ENCODE results near the gene CACNA1I. TPM values are rescaled to one million over a fixed set of nuclear protein-coding genes. Genes with fewer than 3 reads are reported as not detected.

The CACNA1I gene
- total and polyA plus RNA-seq, 2 experiments from 2014 or later = 0.42 to 2.4 TPM

DNA sequence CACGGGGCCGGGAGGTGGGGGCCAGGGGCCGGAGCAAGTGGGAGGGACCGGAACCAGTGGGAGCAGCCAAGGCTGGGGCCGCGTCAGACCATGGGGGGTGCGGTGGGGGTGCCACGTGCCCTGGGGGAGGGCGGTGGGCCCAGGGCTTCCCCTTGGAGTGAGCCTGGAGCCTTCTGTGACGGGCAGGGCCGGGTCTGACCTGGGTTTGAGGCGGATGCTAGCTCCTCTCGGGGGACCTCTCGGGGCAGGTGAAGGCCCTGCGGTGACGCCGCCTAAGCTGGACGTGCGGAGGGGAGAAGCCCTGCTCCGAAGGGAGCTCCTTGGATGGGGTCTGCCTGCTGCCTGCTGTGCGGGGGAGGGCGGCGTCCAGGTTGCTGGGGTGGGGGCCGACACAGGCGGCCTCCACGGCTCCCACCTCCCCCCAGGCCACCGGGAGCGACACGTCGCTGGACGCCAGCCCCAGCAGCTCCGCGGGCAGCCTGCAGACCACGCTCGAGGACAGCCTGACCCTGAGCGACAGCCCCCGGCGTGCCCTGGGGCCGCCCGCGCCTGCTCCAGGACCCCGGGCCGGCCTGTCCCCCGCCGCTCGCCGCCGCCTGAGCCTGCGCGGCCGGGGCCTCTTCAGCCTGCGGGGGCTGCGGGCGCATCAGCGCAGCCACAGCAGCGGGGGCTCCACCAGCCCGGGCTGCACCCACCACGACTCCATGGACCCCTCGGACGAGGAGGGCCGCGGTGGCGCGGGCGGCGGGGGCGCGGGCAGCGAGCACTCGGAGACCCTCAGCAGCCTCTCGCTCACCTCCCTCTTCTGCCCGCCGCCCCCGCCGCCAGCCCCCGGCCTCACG, 115.0 kb downstream of the CACNA1I start (continued):
- TF ChIP-seq, protein P1, sequence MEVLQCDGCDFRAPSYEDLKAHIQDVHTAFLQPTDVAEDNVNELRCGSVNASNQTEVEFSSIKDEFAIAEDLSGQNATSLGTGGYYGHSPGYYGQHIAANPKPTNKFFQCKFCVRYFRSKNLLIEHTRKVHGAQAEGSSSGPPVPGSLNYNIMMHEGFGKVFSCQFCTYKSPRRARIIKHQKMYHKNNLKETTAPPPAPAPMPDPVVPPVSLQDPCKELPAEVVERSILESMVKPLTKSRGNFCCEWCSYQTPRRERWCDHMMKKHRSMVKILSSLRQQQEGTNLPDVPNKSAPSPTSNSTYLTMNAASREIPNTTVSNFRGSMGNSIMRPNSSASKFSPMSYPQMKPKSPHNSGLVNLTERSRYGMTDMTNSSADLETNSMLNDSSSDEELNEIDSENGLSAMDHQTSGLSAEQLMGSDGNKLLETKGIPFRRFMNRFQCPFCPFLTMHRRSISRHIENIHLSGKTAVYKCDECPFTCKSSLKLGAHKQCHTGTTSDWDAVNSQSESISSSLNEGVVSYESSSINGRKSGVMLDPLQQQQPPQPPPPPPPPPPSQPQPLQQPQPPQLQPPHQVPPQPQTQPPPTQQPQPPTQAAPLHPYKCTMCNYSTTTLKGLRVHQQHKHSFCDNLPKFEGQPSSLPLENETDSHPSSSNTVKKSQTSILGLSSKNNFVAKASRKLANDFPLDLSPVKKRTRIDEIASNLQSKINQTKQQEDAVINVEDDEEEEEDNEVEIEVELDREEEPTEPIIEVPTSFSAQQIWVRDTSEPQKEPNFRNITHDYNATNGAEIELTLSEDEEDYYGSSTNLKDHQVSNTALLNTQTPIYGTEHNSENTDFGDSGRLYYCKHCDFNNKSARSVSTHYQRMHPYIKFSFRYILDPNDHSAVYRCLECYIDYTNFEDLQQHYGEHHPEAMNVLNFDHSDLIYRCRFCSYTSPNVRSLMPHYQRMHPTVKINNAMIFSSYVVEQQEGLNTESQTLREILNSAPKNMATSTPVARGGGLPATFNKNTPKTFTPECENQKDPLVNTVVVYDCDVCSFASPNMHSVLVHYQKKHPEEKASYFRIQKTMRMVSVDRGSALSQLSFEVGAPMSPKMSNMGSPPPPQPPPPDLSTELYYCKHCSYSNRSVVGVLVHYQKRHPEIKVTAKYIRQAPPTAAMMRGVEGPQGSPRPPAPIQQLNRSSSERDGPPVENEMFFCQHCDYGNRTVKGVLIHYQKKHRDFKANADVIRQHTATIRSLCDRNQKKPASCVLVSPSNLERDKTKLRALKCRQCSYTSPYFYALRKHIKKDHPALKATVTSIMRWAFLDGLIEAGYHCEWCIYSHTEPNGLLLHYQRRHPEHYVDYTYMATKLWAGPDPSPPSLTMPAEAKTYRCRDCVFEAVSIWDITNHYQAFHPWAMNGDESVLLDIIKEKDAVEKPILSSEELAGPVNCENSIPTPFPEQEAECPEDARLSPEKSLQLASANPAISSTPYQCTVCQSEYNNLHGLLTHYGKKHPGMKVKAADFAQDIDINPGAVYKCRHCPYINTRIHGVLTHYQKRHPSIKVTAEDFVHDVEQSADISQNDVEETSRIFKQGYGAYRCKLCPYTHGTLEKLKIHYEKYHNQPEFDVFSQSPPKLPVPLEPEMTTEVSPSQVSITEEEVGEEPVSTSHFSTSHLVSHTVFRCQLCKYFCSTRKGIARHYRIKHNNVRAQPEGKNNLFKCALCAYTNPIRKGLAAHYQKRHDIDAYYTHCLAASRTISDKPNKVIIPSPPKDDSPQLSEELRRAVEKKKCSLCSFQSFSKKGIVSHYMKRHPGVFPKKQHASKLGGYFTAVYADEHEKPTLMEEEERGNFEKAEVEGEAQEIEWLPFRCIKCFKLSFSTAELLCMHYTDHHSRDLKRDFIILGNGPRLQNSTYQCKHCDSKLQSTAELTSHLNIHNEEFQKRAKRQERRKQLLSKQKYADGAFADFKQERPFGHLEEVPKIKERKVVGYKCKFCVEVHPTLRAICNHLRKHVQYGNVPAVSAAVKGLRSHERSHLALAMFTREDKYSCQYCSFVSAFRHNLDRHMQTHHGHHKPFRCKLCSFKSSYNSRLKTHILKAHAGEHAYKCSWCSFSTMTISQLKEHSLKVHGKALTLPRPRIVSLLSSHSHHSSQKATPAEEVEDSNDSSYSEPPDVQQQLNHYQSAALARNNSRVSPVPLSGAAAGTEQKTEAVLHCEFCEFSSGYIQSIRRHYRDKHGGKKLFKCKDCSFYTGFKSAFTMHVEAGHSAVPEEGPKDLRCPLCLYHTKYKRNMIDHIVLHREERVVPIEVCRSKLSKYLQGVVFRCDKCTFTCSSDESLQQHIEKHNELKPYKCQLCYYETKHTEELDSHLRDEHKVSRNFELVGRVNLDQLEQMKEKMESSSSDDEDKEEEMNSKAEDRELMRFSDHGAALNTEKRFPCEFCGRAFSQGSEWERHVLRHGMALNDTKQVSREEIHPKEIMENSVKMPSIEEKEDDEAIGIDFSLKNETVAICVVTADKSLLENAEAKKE (CRISPR knock-in tag; IDR thresholded peaks at IDR 0.05) = no peak
- no peak for TF ChIP-seq ZNF331 (CRISPR knock-in tag; IDR thresholded peaks at IDR 0.05; ENCODE audit: low read depth)
- TF ChIP-seq, protein P2, sequence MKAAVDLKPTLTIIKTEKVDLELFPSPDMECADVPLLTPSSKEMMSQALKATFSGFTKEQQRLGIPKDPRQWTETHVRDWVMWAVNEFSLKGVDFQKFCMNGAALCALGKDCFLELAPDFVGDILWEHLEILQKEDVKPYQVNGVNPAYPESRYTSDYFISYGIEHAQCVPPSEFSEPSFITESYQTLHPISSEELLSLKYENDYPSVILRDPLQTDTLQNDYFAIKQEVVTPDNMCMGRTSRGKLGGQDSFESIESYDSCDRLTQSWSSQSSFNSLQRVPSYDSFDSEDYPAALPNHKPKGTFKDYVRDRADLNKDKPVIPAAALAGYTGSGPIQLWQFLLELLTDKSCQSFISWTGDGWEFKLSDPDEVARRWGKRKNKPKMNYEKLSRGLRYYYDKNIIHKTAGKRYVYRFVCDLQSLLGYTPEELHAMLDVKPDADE (IDR thresholded peaks at IDR 0.05) = no peak
- TF ChIP-seq EZH2 (IDR thresholded peaks at IDR 0.05; ENCODE audit: low read depth, unreplicated experiment) = no peak

DNA sequence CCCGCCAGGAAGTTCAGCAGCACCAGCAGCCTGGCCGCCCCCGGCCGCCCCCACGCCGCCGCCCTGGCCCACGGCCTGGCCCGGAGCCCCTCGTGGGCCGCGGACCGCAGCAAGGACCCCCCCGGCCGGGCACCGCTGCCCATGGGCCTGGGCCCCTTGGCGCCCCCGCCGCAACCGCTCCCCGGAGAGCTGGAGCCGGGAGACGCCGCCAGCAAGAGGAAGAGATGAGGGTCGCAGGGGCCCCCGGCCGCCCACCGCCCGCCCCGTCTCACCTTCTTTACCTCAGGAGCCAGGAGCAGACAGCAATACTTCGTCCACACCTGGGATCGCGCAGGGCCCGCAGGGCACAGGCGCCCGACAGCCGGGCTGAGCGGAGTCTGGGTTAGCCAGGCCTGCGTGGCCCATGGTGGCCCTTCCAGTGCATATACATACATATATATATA, 115.6 kb downstream of the CACNA1I start:
- H3K27ac Mint-ChIP-seq = no peak overlapping the region
- H3K27ac ChIP-seq (ENCODE audit: low read depth) = no peak overlapping the region
- no peaks in the 10 kb centered on the region for H3K9me2 ChIP-seq (ENCODE audit: insufficient read depth)
- no peaks in the 10 kb centered on the region for H3K79me2 ChIP-seq (replicated peaks; ENCODE audit: insufficient read depth)
- no peak overlapping the region for H2AFZ ChIP-seq
- H3K36me3 Mint-ChIP-seq (ENCODE audit: low read depth) = peaks cover 3% of the 10 kb centered on the region; the same call in 1 of the 3 replicates
- H3K4me1 Mint-ChIP-seq = peaks cover 6% of the 10 kb centered on the region; the same call in 1 of the 3 replicates
- H3K36me3 ChIP-seq (ENCODE audit: insufficient read depth) = no peaks in the 10 kb centered on the region
- ATAC-seq (no peak), DNase-seq (ENCODE audit: low spot score) (no peak)
- H3K27me3 ChIP-seq (ENCODE audit: insufficient read depth) = no peaks in the 10 kb centered on the region
- peaks cover 12% of the 10 kb centered on the region for H3K27me3 Mint-ChIP-seq (ENCODE audit: insufficient read depth, low read depth, poor library complexity)
- no peak overlapping the region; the same call in 1 of the 2 replicates for H3K4me3 ChIP-seq
- H3F3A ChIP-seq (replicated peaks; ENCODE audit: low read depth) = no peaks in the 10 kb centered on the region
- H3K4me1 ChIP-seq (ENCODE audit: insufficient read depth) = no peaks in the 10 kb centered on the region
- H4K20me1 ChIP-seq (replicated peaks; ENCODE audit: insufficient read depth) = no peaks in the 10 kb centered on the region
- H3K4me3 Mint-ChIP-seq = no peak overlapping the region
- H3K9me3 Mint-ChIP-seq = no peaks in the 10 kb centered on the region
- H3K4me2 ChIP-seq = no peak overlapping the region; the same call in 1 of the 2 replicates
- TF ChIP-seq EZH2phosphoT487 (IDR thresholded peaks at IDR 0.05; ENCODE audit: unreplicated experiment) = no peak
- TF ChIP-seq JUNB (IDR thresholded peaks at IDR 0.05; ENCODE audit: unreplicated experiment) = no peak
- TF ChIP-seq POLR2AphosphoS5 (IDR thresholded peaks at IDR 0.05; ENCODE audit: low read depth) = no peak
- TF ChIP-seq EZH2 (IDR thresholded peaks at IDR 0.05; ENCODE audit: low read depth, unreplicated experiment) = no peak
- TF ChIP-seq ZNF331 (CRISPR knock-in tag; IDR thresholded peaks at IDR 0.05; ENCODE audit: low read depth) = no peak
- TF ChIP-seq, protein P2 (IDR thresholded peaks at IDR 0.05) = no peak

Data from GM23338 (cell line).